GM12878 (cell line): ENCODE measurements around the gene ZC3H8.

Source experiments
- CTCF ChIP-seq, 3 experiments: IDR thresholded peaks in 2 of 3; conservative IDR thresholded peaks in 1 of 3; 2 replicates each; pipeline ENCODE4 v1.5.1; 2011; ENCODE audit warnings: low read depth in 3 of 3, low read length in 3 of 3, mild to moderate bottlenecking in 3 of 3, control low read depth in 2 of 3, moderate library complexity in 2 of 3, inconsistent platforms in 1 of 3, mixed read lengths in 1 of 3; ENCODE audit not compliant: control insufficient read depth in 2 of 3, insufficient read depth in 1 of 3; ENCODE audit errors: extremely low read depth in 1 of 3
- TF ChIP-seq, protein P1 (sequence below): fragments of 450-650 bp; IDR thresholded peaks from 2 replicates; pipeline ENCODE4 v1.6.1; 2016; ENCODE audit warnings: mild to moderate bottlenecking
- TF ChIP-seq, protein P2 (sequence below): fragments of 450-650 bp; IDR thresholded peaks from 2 replicates; pipeline ENCODE4 v1.6.1; 2017; ENCODE audit warnings: borderline replicate concordance

DNA sequence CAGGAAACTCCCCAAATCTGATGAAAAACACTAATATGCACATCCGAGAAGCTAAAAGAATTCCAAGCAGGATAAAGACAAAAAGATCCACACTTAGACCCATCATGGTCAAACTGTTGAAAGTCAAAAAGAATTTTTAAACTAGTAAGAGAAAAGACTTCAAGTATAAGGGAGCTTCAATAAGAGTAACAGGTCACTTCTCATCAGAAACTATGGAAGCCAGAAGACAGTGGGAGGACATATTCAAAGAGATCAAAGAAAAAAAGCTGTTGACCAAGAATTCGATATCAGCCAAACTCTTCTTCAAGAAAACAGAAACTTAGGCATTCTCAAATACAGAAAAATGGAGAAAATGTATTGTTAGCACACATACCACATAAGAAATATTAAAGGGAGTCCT, 50.4 kb downstream of the ZC3H8 start:
- TF ChIP-seq, protein P1, sequence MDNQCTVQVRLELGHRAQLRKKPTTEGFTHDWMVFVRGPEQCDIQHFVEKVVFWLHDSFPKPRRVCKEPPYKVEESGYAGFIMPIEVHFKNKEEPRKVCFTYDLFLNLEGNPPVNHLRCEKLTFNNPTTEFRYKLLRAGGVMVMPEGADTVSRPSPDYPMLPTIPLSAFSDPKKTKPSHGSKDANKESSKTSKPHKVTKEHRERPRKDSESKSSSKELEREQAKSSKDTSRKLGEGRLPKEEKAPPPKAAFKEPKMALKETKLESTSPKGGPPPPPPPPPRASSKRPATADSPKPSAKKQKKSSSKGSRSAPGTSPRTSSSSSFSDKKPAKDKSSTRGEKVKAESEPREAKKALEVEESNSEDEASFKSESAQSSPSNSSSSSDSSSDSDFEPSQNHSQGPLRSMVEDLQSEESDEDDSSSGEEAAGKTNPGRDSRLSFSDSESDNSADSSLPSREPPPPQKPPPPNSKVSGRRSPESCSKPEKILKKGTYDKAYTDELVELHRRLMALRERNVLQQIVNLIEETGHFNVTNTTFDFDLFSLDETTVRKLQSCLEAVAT, result no peak
- TF ChIP-seq, protein P2, sequence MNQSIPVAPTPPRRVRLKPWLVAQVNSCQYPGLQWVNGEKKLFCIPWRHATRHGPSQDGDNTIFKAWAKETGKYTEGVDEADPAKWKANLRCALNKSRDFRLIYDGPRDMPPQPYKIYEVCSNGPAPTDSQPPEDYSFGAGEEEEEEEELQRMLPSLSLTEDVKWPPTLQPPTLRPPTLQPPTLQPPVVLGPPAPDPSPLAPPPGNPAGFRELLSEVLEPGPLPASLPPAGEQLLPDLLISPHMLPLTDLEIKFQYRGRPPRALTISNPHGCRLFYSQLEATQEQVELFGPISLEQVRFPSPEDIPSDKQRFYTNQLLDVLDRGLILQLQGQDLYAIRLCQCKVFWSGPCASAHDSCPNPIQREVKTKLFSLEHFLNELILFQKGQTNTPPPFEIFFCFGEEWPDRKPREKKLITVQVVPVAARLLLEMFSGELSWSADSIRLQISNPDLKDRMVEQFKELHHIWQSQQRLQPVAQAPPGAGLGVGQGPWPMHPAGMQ, result no peak
- TF ChIP-seq CTCF (IDR thresholded peaks at IDR 0.05 in 2 of 3, conservative IDR thresholded peaks at IDR 0.05 in 1 of 3; ENCODE audit: control insufficient read depth in 2 of 3, extremely low read depth in 1 of 3, insufficient read depth in 1 of 3, low read depth in 3 of 3, low read length in 3 of 3), result no peak
